Measurements from ENCODE around the gene MDM2.
A peak's percentile ranks its signal among the peaks of the same experiment; 100 is the strongest.

The MDM2 gene

DNA sequence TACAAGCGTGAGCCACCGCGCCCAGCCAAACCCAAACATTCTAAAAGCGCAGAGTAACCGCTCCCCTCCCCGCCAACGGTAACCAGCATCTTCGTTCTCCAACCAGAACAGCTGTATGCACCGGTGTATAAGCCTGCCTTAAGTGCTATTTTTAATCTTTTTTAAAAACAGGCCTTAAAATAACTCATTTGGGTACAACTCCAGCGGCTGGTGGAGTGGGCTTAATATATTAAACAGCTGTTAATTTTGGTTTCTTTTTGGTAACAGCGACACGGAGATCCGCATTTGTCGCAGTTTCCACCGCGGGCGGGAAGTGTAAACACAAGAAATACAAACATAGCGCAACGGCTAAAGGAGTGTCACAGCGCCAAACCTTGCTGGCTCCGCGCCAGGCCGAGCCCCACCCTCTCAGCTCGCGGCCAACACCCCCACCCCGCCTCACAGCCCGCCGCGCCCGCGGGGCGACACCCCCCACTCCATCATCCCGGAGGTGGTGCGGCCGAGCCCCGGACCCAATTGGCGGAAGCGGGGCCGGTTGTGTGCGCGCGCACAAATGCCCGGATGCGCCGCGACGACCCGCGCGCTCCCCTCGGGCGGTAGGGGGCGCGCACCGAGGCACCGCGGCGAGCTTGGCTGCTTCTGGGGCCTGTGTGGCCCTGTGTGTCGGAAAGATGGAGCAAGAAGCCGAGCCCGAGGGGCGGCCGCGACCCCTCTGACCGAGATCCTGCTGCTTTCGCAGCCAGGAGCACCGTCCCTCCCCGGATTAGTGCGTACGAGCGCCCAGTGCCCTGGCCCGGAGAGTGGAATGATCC lies at the start of gene MDM2:
MDM2 (plus strand) TSS at position 602 of the 812 bp plus-strand sequence. CDS start 301 bp downstream, outside the sequence.
- H3K4me3 ChIP-seq (replicated peaks; ENCODE audit: low read depth, low read length), result peak within 1 kb of the TSS; percentile 98
- TF ChIP-seq CTCF (IDR thresholded peaks at IDR 0.05; ENCODE audit: low read length, missing control alignments), result peak; percentile 35
- peak; percentile 92 for DNase-seq (ENCODE audit: low read depth)

GRCh38 chr12:68759852-68760251 lies 48.1 kb upstream of the MDM2 start:
- TF ChIP-seq CTCF (IDR thresholded peaks at IDR 0.05; ENCODE audit: low read length, missing control alignments), result no peak
- no peak for DNase-seq (ENCODE audit: low read depth)
- H3K4me3 ChIP-seq (replicated peaks; ENCODE audit: low read depth, low read length), result no peak overlapping the region

DNA sequence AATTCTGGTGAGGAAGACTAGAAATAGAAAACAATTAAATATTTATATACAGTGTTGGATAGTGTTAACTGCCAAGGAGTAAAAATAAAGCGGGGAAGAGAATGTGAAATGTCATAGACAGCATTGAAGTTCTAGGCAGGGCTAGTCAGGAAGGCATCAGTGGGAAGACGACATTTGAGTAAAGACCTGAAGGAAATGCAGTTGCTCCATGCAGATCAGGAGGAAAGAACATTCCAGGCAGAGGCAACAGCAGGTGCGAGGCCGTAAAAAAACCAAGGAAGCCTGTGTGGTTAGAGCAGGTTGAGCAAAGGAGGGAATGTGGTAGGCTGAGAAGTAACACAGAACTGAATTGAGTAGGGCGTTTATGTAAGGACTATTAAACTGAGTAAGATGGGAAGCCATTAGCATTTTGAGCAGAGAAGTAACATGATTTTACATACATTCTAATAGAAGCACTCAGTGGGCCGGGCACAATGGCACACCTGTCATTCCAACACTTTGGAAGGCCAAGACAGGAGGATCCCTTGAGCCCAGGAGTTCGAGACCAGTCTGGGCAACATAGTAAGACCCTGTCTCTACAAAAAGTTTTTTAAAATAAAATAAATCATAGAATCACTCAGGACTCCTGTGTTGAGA lies 47.1 kb upstream of the MDM2 start:
- no peak for DNase-seq (ENCODE audit: low read depth)
- no peak for TF ChIP-seq CTCF (IDR thresholded peaks at IDR 0.05; ENCODE audit: low read length, missing control alignments)
- H3K4me3 ChIP-seq (replicated peaks; ENCODE audit: low read depth, low read length), result no peak overlapping the region

DNA sequence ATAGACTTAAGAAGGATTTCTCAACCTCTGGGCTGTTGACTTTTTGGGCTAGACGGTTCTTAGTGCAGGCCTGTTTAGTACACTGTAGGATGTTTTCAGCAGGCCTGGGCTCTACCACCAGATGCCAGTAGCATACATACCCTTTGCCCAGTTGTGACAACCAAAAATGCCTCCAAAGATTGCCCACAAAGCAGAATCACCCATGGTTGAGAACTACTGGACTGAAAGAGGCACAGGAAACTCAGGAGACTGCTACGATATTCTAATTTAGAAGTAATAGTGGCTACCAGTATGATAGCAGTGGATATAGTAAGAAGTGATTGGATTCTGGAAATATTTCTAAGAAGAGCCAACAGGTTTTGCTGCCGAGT lies 46.5 kb upstream of the MDM2 start:
- no peak overlapping the region for H3K4me3 ChIP-seq (replicated peaks; ENCODE audit: low read depth, low read length)
- TF ChIP-seq CTCF (IDR thresholded peaks at IDR 0.05; ENCODE audit: low read length, missing control alignments), result no peak

DNA sequence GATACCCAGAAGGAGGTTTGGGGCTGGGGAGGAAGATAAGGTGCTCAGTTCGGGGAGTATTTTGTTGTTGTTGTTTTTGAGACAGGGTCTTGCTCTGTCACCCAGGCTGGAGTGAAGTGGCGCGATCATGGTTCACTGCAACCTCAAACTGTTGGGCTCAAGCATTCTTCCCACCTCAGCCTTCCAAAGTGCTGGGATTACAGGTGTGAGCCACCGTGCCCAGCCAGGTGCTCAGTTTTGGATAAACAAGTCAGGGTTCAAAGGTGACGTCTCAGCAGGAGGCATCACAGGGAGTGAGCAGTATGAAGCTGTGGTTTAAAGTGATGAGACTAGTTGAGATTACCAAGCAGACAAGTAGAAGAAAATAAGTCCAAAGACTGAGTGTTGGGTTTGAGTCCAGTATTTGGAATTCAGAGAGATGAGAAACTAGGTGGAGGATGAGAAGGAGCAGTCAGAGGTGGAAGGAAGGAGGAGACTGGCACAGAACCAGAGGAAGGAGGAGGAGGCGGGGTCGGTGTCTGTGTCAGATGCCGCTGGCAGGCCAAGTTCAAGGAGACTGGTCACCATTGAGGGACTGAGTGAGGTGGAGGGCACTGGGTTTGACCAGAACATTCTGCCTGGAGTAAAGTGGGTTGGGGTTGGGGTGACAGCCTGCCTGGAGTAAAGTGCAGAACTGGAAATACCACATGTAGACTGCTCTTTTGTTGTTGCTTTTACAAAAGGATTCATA lies 45.9 kb upstream of the MDM2 start:
- TF ChIP-seq CTCF (IDR thresholded peaks at IDR 0.05; ENCODE audit: low read length, missing control alignments), result no peak
- H3K4me3 ChIP-seq (replicated peaks; ENCODE audit: low read depth, low read length), result no peak overlapping the region
- no peak for DNase-seq (ENCODE audit: low read depth)

More for the DNA sequence above, 46.5 kb upstream of the MDM2 start:
- no peak for DNase-seq (ENCODE audit: low read depth)

DNA sequence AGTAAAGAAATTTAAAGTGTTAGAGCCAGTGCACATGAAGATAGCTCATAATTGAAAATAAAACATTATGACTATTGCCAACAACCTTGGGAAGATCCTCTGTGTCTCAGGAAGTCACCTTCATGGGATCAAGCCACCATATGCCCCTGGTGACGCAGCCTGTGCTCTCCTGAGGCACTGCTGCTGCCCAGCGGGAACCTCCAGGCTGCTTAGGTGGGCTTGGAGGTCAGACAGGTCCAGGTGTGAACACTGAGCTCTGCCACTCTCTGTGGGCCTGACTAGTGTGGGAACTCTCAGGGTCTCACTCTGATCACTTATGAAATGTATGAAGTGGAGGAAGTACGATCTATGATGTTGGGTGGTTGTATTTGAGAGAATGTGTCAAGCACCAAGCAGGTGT lies 45.3 kb upstream of the MDM2 start:
- no peak for TF ChIP-seq CTCF (IDR thresholded peaks at IDR 0.05; ENCODE audit: low read length, missing control alignments)
- no peak for DNase-seq (ENCODE audit: low read depth)
- H3K4me3 ChIP-seq (replicated peaks; ENCODE audit: low read depth, low read length), result no peak overlapping the region

All from fibroblast of pulmonary artery (primary cell).